ENCODE results near the gene PNLDC1. TPM values are rescaled to one million over a fixed set of nuclear protein-coding genes. Genes with fewer than 3 reads are reported as not detected.

Gene PNLDC1
- total and polyA plus RNA-seq, 2 of the 4 experiments (the other 2 are of a cell fraction): not detected

DNA sequence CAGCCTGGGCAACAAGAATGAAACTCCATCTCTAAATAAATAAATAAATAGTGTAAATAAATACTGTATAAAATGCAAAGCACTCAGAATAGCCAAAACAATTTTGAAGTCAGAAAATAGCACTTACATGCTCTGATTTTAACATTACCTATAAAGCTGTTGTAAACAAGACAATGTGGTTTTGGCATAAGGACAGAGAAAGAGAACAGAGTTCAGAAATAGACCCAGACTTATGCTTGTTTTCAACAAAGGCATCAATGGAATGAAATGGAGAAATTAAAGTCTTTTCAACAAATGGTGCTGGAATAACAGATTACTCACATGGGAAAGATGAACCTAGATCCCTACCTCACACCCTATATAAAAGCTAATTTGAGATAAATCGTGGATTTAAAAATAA lies 27.9 kb upstream of the PNLDC1 start:
- CTCF ChIA-PET: interaction anchor here (0.6 kb wide), 1 partner anchor 18 kb away, joined by 3 read pairs; the partner anchor contains the start of gene MRPL18
- Histone ChIP-seq H4K20me1 (ENCODE audit: insufficient read depth, low read length) (no peaks in the 10 kb centered on the region), H2AK5ac (ENCODE audit: low read depth, low read length) (no peak overlapping the region), H2AFZ (replicated peaks; ENCODE audit: low read length, poor library complexity) (no peak overlapping the region), H3K79me1 (ENCODE audit: low read depth in 1 of 2, low read length in 2 of 2) (no peaks in the 10 kb centered on the region; a peak in 1 of 4 replicates), H2BK15ac (ENCODE audit: low read depth, low read length) (no peak overlapping the region), H3K4ac (ENCODE audit: low read depth, low read length) (no peak overlapping the region), H3K27me3 (ENCODE audit: control insufficient read depth, insufficient read depth, low read length) (no peaks in the 10 kb centered on the region), H3K14ac (replicated peaks; ENCODE audit: low read depth, low read length) (no peak overlapping the region), H4K91ac (ENCODE audit: insufficient read depth, low read depth, low read length) (no peak overlapping the region), H2BK120ac (ENCODE audit: low read depth, low read length) (no peak overlapping the region), H3K56ac (ENCODE audit: extremely low read depth, insufficient read depth, low read length) (no peak overlapping the region), H2BK20ac (ENCODE audit: low read depth, low read length) (no peak overlapping the region), H3K9ac (ENCODE audit: low read depth, low read length) (no peak overlapping the region), H3K4me3 (ENCODE audit: insufficient read depth, low read depth, low read length) (no peak overlapping the region), H3K4me1 (ENCODE audit: control insufficient read depth, insufficient read depth, low read length) (no peaks in the 10 kb centered on the region), H2AK9ac (replicated peaks; ENCODE audit: low read depth, low read length, poor library complexity) (no peak overlapping the region), H3K36me3 (ENCODE audit: control insufficient read depth, insufficient read depth, low read length) (peaks cover 28% of the 10 kb centered on the region), H3K27ac (ENCODE audit: insufficient read depth, low read length) (no peak overlapping the region), H2BK5ac (ENCODE audit: low read depth, low read length, poor library complexity, severe bottlenecking) (no peak overlapping the region), H4K5ac (ENCODE audit: low read depth, low read length) (no peak overlapping the region), H3K23ac (ENCODE audit: low read depth, low read length) (no peak overlapping the region), H3K4me2 (ENCODE audit: low read depth, low read length) (no peak overlapping the region), H3K9me3 (ENCODE audit: control insufficient read depth, insufficient read depth, low read length) (no peaks in the 10 kb centered on the region), H4K8ac (ENCODE audit: low read depth in 2 of 2, low read length in 2 of 2) (no peak overlapping the region), H3K9me1 (ENCODE audit: insufficient read depth, low read length) (no peaks in the 10 kb centered on the region), H3K18ac (ENCODE audit: low read depth, low read length) (no peak overlapping the region)
- POLR2A ChIA-PET (ENCODE audit: unreplicated experiment): no interaction called here
- no peak for DNase-seq
- intact Hi-C loops (cut with micrococcal nuclease): no loop called here
- no CpG with 5 or more reads among the region's 1 CpG for WGBS, 2 experiments (ENCODE audit: extremely low coverage in 2 of 2, insufficient read length in 1 of 2)
- in situ Hi-C loops (cut with MboI; ENCODE audit: low sequenced_read_pairs): no loop called here
- no TSS peak for BruUV-seq (replicated peaks)
- dilution Hi-C loops (cut with HindIII; ENCODE audit: low sequenced_read_pairs, unreplicated experiment): no loop called here
- no peak for TF ChIP-seq POLR2A (IDR thresholded peaks at IDR 0.05; ENCODE audit: low read depth, low read length)
- no peak for TF ChIP-seq RCOR1 (IDR thresholded peaks at IDR 0.05; ENCODE audit: insufficient replicate concordance, low read length)
- no peak for TF ChIP-seq BHLHE40 (IDR thresholded peaks at IDR 0.05; ENCODE audit: low read depth, low read length)
- no peak for TF ChIP-seq SMC3 (IDR thresholded peaks at IDR 0.05; ENCODE audit: low read depth, low read length)
- no peak for TF ChIP-seq MAFK (IDR thresholded peaks at IDR 0.05; ENCODE audit: low read depth, low read length)
- TF ChIP-seq CEBPB (IDR thresholded peaks at IDR 0.05; ENCODE audit: low read depth, low read length): no peak
- no peak for TF ChIP-seq RFX5 (IDR thresholded peaks at IDR 0.05; ENCODE audit: low read depth, low read length)
- no peak for TF ChIP-seq MXI1 (IDR thresholded peaks at IDR 0.05; ENCODE audit: borderline replicate concordance, low read depth, low read length)
- no peak for TF ChIP-seq FOS (IDR thresholded peaks at IDR 0.05; ENCODE audit: low read depth, low read length)
- TF ChIP-seq, protein P1, sequence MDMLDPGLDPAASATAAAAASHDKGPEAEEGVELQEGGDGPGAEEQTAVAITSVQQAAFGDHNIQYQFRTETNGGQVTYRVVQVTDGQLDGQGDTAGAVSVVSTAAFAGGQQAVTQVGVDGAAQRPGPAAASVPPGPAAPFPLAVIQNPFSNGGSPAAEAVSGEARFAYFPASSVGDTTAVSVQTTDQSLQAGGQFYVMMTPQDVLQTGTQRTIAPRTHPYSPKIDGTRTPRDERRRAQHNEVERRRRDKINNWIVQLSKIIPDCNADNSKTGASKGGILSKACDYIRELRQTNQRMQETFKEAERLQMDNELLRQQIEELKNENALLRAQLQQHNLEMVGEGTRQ (IDR thresholded peaks at IDR 0.05; ENCODE audit: low read depth, low read length): no peak
- no peak for TF ChIP-seq MAZ (IDR thresholded peaks at IDR 0.05; ENCODE audit: borderline replicate concordance, low read depth, low read length)
- no peak for TF ChIP-seq CTCF (conservative IDR thresholded peaks at IDR 0.05; ENCODE audit: low read depth, low read length)
- TF ChIP-seq, protein P2, sequence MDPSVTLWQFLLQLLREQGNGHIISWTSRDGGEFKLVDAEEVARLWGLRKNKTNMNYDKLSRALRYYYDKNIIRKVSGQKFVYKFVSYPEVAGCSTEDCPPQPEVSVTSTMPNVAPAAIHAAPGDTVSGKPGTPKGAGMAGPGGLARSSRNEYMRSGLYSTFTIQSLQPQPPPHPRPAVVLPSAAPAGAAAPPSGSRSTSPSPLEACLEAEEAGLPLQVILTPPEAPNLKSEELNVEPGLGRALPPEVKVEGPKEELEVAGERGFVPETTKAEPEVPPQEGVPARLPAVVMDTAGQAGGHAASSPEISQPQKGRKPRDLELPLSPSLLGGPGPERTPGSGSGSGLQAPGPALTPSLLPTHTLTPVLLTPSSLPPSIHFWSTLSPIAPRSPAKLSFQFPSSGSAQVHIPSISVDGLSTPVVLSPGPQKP (IDR thresholded peaks at IDR 0.05; ENCODE audit: borderline replicate concordance, low read depth, low read length): no peak
- no peak for TF ChIP-seq RAD21 (IDR thresholded peaks at IDR 0.05; ENCODE audit: low read length)
- TF ChIP-seq CHD1 (IDR thresholded peaks at IDR 0.05; ENCODE audit: low read depth, low read length): no peak
- no peak for TF ChIP-seq NFE2L2 (IDR thresholded peaks at IDR 0.05; ENCODE audit: low read depth, low read length)
- no peak for ATAC-seq (ENCODE audit: low read depth)
